HG03039 (cell line): Measurements from ENCODE around the gene CREB3L4.
A peak's percentile ranks its signal among the peaks of the same experiment; 100 is the strongest.
"Not testable (repeated sequence)": the region's sequence is repeated elsewhere in the genome, so short reads cannot be mapped to it uniquely, and the experiment has no call there.

Source experiments
- ATAC-seq: cut with Tn5 transposase; IDR thresholded peaks from one replicate; pipeline ENCODE4 v1.9.1; 2021; ENCODE audit warnings: mild to moderate bottlenecking, moderate library complexity; ENCODE audit not compliant: unreplicated experiment

Gene CREB3L4

DNA sequence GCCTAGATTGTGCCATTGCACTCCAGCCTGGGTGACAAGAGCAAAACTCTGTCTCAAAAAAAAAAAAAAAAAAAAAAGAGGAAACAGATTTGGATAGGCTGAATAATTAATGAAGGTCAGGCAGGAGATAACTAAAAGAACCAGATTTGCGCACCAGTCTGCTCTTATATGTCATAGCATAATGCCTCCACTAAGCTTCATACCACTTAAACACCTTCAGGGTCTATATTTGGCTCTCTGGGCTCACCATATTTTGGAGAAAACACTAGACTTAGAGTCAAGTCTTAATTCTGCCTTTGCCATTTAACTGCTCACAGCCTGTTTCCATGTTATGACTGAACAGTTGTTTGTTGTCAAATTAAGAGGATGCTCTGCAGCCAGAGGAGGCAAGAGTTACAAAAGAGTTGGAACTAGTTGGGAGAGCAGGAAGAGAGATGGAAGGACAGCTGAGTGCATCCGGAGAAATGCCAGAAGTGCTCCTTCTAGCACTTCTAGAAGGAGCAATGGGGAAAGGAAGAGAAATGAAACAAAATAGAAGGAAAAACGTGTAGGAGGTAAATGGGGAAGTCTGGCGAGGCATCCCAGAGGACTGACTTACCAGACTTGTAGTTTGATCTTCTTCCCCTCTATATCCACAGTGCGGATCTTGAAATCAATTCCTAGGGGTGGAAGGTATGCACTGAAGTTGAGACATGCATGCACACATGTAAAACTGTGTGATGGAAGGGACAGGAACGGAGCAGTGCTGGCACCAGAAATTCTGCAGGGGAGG, 16.6 kb downstream of the CREB3L4 start:
- ATAC-seq: no peak

DNA sequence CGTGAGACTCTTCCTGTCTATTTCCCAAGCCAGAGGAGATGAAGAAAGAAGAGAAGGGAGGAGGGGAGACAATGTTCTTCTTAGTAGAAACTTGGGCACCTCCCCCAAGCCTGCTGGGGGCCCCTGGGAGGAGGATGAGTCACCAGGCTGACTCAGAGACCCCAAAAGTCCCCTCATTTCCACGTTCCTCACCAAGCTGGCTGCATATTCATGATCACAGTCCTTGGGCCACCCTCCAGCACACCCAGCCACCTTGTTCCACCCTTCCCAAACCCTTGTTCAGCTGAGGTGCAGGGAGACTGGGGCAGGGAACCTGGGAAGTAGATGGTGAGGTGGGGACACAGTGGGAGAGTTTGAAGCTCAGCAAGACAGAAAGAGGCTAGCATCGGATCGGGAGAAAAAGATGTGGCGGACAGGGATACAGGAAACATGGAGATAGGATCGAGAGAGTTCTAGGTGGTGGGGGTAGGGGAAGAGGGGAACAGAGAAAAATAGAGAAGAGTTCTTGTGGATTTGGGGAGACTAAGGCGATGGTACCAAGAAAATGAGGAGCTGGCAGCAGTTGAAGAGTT, 17.7 kb downstream of the CREB3L4 start:
- ATAC-seq: no peak

DNA sequence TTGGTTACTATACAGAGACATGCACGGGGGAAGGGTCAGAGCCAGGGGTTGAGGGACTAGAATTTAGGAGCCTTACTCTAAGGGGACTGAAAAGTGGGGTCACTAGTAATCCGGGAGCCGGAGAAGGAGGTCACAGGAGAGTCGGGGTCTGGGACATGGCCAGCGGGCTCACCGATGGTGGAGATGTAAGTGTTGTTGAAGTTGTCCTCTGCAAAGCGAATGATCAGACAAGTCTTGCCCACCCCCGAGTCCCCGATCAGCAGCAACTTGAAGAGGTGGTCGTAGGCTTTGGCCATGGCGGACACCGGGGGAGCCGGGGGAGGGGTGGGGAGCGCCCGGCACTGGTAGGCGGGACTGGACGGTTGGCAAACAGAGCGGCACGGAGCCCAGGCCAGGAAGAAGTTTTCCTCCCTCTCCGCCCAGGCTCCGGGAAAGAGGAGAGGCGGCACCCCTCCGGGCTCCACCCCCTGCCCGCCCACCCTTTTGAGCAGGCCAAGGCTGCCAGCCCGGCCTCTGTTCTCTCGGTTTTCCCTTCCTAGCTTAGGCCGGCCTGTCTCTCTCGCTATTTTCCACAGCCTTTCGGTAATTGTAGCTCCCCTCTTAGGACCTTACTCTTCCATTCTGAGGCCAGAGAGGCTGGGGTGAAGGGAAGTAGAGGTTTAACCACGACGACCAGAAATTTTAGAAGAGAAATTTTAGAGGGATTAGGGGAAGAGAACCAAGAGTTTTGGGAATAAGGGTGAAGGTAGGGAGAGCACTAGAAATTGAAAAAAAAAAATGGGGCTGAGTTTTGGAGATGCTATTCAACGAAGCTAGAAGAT, 18.4 kb downstream of the CREB3L4 start, which contains the start of gene RAB13:
Gene RAB13, minus strand, starts transcription at position 399 of the 821 bp plus-strand sequence. Its CDS starts 103 bp downstream, at position 296.
- no peak for ATAC-seq

DNA sequence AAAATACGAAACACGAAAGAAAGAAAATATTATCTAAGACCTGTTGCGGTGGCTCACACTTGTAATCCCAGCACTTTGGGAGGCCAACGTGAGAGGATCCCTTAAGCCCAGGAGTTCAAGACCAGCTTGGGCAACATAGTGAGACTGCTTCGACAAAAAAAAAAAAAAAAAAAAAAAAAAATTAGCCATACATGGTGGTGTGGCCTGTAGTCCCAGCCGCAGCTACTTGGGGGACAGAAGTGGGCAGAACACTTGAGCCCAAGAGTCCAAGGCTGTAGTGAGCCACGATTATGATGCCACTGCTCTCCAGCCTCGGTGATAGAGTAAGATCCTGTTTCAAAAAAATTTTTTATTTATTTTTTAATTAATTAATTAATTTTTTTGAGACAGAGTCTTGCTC, 19.9 kb downstream of the CREB3L4 start:
- no peak for ATAC-seq

DNA sequence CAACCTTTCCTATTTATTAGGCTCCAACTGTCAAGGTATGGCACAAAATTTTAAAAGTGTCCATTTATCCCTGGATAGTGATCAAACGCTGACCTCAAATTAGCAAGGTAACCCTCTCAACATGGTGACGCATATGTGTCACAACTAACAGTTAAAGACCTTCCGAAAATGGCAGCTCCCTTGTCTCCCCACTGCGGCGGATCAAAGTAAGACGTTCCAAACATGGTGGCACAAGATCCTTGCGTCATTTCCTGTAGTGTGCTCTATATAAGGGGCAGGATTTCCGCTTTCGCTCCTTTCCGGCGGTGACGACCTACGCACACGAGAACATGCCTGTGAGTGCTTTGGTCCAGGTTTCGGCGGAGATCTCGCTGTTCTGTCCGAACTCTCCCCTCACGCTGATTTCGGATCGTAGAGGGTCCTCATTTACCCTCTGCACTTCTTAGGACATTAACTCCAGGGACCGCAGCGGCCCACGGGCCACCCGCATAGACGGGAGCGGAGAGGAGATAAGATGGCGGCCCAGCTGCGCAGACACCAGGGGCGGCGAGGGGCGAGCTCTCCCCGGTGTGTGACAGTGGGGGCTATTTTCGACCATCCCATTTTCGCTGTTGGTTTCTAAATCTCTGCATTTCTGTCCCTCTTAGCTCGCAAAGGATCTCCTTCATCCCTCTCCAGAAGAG, 22.9 kb downstream of the CREB3L4 start, which contains the start of gene RPS27:
Gene RPS27, plus strand, starts transcription at position 295 of the 683 bp plus-strand sequence. Its CDS starts 35 bp downstream, at position 330.
- ATAC-seq: peak; percentile 62

DNA sequence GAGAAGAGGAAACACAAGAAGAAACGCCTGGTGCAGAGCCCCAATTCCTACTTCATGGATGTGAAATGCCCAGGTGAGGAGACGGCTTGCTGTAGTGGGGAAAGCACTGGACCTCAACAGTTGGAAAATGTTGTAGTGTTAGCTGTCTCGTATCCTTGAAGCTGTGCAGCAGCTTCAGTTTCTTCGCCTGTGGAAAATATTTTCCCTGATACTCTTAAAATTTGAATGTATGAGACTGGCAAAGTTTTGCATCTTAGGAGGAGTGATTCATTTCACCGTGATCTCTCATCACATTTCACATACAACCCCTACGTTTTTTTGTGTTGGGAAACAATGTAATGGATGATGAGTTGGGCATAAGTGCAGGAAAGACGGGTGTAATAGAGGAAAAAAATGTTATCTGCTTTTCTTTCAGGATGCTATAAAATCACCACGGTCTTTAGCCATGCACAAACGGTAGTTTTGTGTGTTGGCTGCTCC, 23.5 kb downstream of the CREB3L4 start:
- ATAC-seq: no peak

DNA sequence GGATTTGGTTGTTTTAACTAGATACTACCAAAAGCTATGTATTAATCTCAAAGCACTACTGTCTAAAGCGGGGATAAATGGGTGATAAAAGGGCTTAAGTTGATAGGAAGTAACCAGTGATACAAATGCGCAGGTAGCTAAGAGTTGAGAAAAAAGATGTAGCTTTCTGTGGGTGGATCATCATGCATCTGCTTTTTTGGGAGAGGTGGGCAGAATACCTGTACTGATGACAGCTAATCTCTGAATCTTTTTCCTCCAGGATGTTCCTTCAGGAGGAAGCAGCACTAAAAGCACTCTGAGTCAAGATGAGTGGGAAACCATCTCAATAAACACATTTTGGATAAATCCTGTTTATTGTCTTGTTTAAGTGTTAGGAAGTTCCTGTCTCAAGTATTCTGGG, 24.1 kb downstream of the CREB3L4 start:
- ATAC-seq: no peak

DNA sequence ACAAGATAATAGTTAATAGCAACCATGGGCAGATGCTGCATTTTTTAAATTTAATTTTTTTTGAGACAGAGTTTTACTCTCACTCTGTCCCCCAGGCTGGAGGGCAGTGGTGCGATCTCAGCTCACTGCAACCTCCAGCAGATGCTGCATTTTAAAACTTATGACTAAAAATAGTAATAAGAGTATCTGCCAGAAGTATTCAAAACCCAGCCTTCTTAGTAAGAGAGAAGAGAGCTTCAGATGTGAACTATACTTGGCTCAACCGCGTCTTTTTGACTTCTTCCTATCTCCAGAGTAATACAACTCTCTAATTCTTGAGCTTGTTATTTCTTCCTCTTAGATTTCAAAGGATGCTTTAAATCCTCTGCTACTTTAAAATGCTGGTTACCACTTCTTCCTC, 27.5 kb downstream of the CREB3L4 start:
- no peak for ATAC-seq

DNA sequence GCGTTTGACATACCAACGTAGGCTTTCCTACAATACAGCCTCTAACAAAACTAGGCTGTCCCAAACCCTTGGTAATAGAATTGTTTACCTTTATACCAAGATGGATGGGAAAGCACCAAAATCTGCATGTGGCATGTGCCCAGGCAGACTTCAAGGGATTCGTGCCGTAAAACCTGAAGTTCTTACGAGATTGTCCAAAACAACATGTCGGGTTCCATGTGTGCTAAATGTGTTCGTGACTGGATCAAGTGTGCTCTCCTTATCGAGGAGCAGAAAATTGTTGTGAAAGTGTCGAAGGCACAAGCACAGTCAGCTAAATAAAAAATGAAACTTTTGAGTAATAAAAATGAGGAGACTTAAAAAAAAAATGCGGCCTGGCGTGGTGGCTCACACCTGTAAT, 27.9 kb downstream of the CREB3L4 start:
- no peak for ATAC-seq

DNA sequence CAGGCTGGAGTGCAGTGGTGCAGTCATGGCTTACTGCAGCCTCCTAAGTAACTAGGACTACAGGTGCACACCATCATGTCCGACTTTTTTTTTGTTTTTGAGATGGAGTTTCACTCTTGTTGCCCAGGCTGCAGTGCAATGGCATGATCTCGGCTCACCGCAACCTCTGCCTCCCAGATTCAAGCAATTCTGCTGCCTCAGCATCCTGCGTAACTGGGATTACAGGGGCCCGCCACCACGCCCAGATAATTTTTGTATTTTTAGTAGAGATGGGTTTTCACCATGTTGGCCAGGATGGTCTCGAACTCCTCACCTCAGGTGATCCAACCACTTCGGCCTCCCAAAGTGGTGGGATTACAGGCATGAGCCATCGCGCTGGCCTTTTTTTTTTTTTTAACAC, 29.2 kb downstream of the CREB3L4 start:
- ATAC-seq: not testable (repeated sequence)

DNA sequence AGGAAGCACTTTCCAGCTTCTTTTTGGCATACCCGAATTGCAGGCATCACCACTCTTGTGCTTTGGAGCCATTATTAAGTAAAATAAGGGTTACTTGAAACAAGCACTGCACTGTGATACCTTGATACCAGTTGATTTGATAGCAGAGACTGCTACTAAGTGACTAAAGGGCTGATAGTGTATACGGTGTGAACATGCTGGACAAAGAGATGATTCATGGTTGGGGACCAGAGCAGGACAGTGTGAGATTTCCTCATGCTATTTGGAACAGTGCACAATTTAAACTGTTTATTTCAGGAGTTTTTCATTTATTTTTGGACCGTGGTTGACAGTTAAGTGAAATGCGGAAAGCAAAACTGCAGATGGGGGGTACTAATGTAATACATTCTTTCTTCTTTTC, 32.7 kb downstream of the CREB3L4 start:
- no peak for ATAC-seq

DNA sequence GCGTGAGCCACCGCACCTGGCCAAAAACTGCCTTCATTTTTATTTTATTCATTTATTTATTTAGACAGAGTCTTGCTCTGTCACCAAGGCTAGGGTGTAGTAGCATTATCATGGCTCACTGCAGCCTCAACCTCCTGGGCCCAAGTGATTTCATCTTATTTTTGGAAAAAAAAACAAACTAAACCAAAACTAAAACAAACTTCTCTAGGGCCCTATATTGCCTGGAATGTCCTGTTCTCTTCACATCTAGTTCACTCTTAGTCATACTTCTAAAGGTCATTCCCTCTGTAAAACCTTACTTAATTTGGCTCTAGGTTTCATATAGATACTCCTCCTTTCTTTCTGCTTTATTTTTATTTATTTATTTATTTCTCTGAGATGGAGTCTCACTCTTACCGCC, 38.4 kb downstream of the CREB3L4 start:
- ATAC-seq: no peak

DNA sequence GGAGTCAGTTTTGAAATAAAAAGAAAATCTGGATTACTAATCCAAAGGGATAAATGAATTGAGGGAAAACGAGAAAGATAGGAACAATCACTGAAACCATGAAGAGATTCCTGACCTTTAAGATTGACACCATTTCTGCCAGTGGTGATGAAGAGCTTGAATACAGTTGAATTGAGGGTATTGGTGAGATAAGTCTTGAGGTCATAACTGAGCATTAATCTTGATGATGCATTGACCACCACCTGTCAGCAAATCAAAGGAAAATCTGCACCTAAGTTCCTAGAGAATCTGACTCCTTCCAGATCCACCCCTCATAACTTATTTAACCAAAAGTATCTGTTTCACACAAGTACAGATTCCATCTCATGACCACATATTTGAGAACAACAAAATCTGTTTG, 44.4 kb downstream of the CREB3L4 start:
- ATAC-seq: no peak

DNA sequence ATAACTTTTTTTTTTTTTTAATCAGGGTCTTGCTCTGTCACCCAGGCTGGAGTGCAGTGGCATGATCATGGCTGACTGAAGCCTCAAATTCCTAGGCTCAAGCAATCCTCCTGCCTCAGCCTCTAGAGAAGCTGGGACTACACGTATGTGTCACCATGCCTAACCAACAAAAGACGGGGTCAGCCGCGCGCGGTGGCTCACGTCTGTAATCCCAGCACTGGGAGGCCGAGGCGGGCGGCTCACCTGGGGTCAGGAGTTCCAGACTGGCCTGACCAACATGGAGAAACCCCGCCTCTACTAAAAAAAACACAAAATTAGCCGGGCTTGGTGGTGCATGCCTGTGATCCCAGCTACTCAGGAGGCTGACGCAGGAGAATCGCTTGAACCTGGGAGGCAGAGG, 44.8 kb downstream of the CREB3L4 start:
- ATAC-seq: not testable (repeated sequence)

DNA sequence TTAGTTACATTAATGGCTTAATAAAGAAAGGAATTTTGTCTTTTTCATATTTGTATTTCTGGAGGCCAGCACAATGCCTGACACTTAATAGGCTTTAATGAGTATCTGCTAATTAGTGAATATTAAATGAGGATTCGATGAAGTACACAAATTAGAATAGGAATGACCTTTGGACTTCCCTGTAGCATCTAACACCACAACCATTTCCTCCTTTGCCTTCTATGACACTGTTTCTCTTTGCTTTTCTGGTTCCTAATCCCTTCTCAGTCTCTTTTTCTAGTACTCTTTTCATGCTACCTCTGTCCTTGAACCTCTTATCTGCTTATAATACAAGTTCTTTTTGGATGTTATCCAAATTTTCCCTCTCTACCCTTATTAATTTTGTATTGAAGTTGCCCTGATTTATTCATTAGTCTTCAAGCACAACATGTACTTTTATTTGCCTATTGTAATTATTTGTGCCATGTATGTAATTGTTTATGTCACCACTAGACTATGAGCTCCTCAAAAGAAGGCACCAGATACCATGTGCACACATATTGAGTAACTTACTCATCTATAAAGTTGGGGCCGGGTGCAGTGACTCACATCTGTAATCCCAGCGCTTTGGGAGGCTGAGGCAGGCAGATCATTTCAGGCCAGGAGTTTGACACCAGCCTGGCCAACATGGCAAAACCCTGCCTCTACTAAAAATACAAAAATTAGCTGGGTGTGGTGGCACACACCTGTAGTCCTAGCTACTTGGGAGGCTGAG, 46.6 kb downstream of the CREB3L4 start:
- ATAC-seq: no peak

DNA sequence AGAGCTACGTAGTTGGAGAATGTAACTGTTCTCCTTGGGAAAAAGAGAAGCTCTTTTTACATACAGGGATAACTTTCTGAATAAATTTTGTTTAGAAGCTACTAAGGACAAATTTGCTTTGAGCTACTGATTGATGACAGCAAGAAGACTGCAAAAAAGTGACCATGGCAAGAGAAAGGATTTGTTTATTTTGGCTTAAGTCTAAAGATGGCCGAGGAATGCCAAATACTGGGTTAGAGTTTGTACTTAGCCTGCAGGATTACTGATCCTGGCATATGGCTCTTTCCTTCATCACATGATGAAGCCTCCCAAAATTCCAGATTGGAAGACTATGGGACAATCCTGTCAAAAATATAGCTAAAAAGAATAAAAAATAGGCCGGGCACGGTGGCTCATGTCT, 51.6 kb downstream of the CREB3L4 start:
- ATAC-seq: no peak

DNA sequence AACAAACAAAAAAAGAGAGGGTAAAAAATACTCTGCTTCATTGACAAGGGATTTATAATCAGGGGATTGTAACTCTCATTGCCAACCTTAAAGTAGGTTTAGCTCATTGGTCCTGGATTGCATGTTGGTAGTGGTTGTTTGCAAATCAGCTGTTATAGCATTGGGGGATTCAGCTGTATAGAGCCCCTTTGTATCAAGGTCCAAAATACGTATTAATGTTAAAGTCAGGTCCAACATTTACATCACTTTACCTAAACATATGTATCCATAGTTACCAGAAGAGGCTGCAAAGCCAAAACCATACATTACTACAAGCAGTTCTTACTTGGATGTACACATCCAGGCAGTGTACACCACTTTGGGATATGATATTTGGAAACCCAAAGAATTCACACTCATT, 52.2 kb downstream of the CREB3L4 start:
- ATAC-seq: no peak
